ENCODE measurements around the gene APLP2. TPM values are rescaled to one million over a fixed set of nuclear protein-coding genes. Genes with fewer than 3 reads are reported as not detected.

Gene APLP2
- total RNA-seq, 1 experiment from 2014 or later = 210 TPM

DNA sequence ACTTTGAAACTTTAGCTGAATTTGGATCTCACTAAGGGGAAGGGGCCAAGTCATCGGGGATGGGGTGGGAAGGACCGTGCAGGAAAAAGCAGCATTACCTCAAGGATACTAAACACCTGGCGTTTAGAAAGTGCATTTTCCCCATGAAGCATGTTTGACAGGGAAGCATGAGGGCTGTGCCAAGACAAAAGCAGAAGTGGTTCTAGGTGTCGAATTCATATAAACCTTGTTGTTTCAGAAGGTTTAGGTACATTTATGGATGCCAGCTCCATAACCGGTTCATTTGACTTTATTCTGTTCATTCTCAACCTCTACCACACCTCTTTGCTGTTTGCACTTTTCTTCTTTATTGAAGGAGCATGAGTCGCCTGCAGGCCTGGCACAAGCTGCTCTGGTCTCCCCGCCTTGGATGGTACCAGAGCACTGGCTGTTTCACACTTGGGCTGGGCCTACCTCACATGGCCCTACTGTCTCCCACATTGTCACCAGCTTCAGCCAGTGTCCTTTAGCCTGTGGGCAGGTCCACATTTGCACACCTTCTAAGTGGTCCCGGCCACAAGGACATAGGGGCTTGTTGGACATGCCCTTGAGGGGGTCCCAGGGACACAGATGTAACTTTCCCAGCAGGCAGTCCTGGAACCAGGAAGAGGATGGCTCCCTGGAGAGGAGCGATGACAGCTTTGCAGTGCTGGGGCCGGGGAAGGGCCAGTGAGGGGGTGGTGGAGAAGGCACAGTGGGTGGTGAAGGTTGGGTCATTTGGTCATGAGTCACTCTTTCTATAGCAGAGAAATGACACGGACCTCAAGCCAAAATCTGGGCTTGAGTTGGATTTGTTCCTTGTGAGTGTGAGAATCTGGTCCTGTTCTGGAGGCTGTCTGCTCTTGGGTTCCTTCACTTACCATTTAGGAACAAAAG lies 86.7 kb downstream of the APLP2 start:
- Histone ChIP-seq H2AFZ (ENCODE audit: low read depth, low read length, poor library complexity, severe bottlenecking) (peak overlapping the region; percentile 23), H3K4me3 (replicated peaks in 1 of 2; ENCODE audit: low read depth in 1 of 2, low read length in 2 of 2) (no peak overlapping the region), H3K36me3 (ENCODE audit: control insufficient read depth in 1 of 2, insufficient read depth in 2 of 2, low read length in 2 of 2) (no peaks in the 10 kb centered on the region), H3K4me1 (ENCODE audit: control insufficient read depth in 1 of 2, insufficient read depth in 2 of 2, low read length in 2 of 2) (peaks cover 22 to 47% of the 10 kb centered on the region in 2 experiments), H4K20me1 (ENCODE audit: insufficient read depth) (no peaks in the 10 kb centered on the region), H3K27me3 (ENCODE audit: insufficient read depth, low read length) (no peaks in the 10 kb centered on the region), H3K9me3 (ENCODE audit: control insufficient read depth in 1 of 2, insufficient read depth in 1 of 2, low read depth in 1 of 2, low read length in 2 of 2) (no peaks in the 10 kb centered on the region), H3K4me2 (ENCODE audit: low read length) (peak overlapping the region; percentile 67), H3K79me2 (ENCODE audit: insufficient read depth, low read length) (peaks cover 14% of the 10 kb centered on the region), H3K9me2 (ENCODE audit: insufficient read depth) (no peaks in the 10 kb centered on the region), H3K27ac (ENCODE audit: low read depth, low read length) (no peak overlapping the region), H3K9ac (ENCODE audit: low read length) (no peak overlapping the region)
- no peak for DNase-seq (ENCODE audit: low read depth, low spot score)
- ChIA-PET POLR2A (interaction anchor here (0.7 kb wide), 1 partner anchor 254 kb away, joined by 3 read pairs; no protein-coding TSS in a partner anchor), CTCF (interaction anchor here (1.2 kb wide), 1 partner anchor 10 kb away, joined by 3 read pairs; no protein-coding TSS in a partner anchor), RAD21 (ENCODE audit: low non-redundant PET in 1 of 2, low total read pairs in 2 of 2, uncharacterized antibody in 2 of 2, unreplicated experiment in 2 of 2) (no interaction called here)
- intact Hi-C loops (cut with micrococcal nuclease) = no loop called here
- ATAC-seq = peak; percentile 42
- TF ChIP-seq SP1 (IDR thresholded peaks at IDR 0.05; ENCODE audit: low read depth) (0 out of 2 replicates have a peak, but pooled peaks have one; percentile 30), EZH2 (IDR thresholded peaks at IDR 0.05) (no peak), REST (IDR thresholded peaks at IDR 0.05; ENCODE audit: low read depth) (no peak), FOSL1 (IDR thresholded peaks at IDR 0.05; ENCODE audit: low read depth) (peak; percentile 34; the same call in 1 of the 2 replicates), ZFX (IDR thresholded peaks at IDR 0.05) (0 out of 2 replicates have a peak, but pooled peaks have one; percentile 32), EGR1 (IDR thresholded peaks at IDR 0.05; ENCODE audit: low read depth) (peak; percentile 89), CEBPB (IDR thresholded peaks at IDR 0.05; ENCODE audit: low read depth) (no peak), JUND (IDR thresholded peaks at IDR 0.05) (no peak; the same call in 1 of the 2 replicates), POLR2A (IDR thresholded peaks at IDR 0.05; ENCODE audit: borderline replicate concordance, extremely low read depth, insufficient read depth, insufficient read length) (no peak), TCF7L2 (IDR thresholded peaks at IDR 0.05; ENCODE audit: borderline replicate concordance, extremely low read depth, insufficient read depth, insufficient read length) (no peak), CTCF (IDR thresholded peaks at IDR 0.05 in 2 of 3, conservative IDR thresholded peaks at IDR 0.05 in 1 of 3; ENCODE audit: borderline replicate concordance in 1 of 3, insufficient read depth in 1 of 3, low read depth in 2 of 3, low read length in 2 of 3) (no peak)
- TF ChIP-seq, protein P1, sequence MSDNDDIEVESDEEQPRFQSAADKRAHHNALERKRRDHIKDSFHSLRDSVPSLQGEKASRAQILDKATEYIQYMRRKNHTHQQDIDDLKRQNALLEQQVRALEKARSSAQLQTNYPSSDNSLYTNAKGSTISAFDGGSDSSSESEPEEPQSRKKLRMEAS (IDR thresholded peaks at IDR 0.05) = peak; percentile 58
- TF ChIP-seq, protein P2, sequence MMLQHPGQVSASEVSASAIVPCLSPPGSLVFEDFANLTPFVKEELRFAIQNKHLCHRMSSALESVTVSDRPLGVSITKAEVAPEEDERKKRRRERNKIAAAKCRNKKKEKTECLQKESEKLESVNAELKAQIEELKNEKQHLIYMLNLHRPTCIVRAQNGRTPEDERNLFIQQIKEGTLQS (IDR thresholded peaks at IDR 0.05) = no peak
- no TSS peak for BruUV-seq (replicated peaks)
